ENCODE results near the gene CLIC3. TPM values are rescaled to one million over a fixed set of nuclear protein-coding genes. Genes with fewer than 3 reads are reported as not detected.

Gene CLIC3
- total RNA-seq, 1 experiment from 2014 or later: not detected

- POLR2A ChIA-PET (ENCODE audit: low non-redundant PET): no interaction called here
These were observed 24.6 kb upstream of the CLIC3 start for GRCh38 chr9:137020771-137021567.

GRCh38 chr9:137019891-137020683 is 23.7 kb upstream of the CLIC3 start:
- Histone ChIP-seq H3K36me3 (ENCODE audit: insufficient read depth, low read length, poor library complexity, severe bottlenecking) (peaks cover 4% of the 10 kb centered on the region), H3K27me3 (replicated peaks; ENCODE audit: insufficient read depth, low read depth, low read length, poor library complexity) (no peaks in the 10 kb centered on the region), H3K4me3 (ENCODE audit: low read depth, low read length, poor library complexity, severe bottlenecking) (no peak overlapping the region), H3K4me1 (ENCODE audit: insufficient read depth, low read length, poor library complexity, severe bottlenecking) (no peaks in the 10 kb centered on the region), H3K27ac (ENCODE audit: low read depth, low read length, poor library complexity, severe bottlenecking) (no peak overlapping the region), H3K9me3 (ENCODE audit: low read depth, low read length, poor library complexity, severe bottlenecking) (no peaks in the 10 kb centered on the region)
- BruUV-seq (replicated peaks): no TSS peak
- no peak for DNase-seq (ENCODE audit: low spot score)
- POLR2A ChIA-PET (ENCODE audit: low non-redundant PET): interaction anchor here (0.6 kb wide), 1 partner anchor 124 kb away, joined by 3 read pairs; no protein-coding TSS in a partner anchor
- CTCF ChIA-PET: interaction anchor here (1.0 kb wide), 1 partner anchor 15 kb away, joined by 3 read pairs; no protein-coding TSS in a partner anchor
- no peak for TF ChIP-seq CTCF (conservative IDR thresholded peaks at IDR 0.05; ENCODE audit: low read depth, low read length)
- TF ChIP-seq EZH2 (IDR thresholded peaks at IDR 0.05; ENCODE audit: borderline replicate concordance, low read depth, low read length, poor library complexity, severe bottlenecking): no peak
- intact Hi-C loops (cut with micrococcal nuclease; ENCODE audit: unreplicated experiment): no loop called here

More at GRCh38 chr9:137020771-137021567, 24.6 kb upstream of the CLIC3 start:
- CTCF ChIA-PET: interaction anchor here (0.5 to 1.0 kb wide), 2 partner anchors 14 to 43 kb away, joined by 3 read pairs; no protein-coding TSS in a partner anchor
- BruUV-seq (replicated peaks): no TSS peak
- H3K4me1 ChIP-seq (ENCODE audit: insufficient read depth, low read length, poor library complexity, severe bottlenecking): no peaks in the 10 kb centered on the region
- intact Hi-C loops (cut with micrococcal nuclease; ENCODE audit: unreplicated experiment): no loop called here
- no peak for DNase-seq (ENCODE audit: low spot score)
- H3K9me3 ChIP-seq (ENCODE audit: low read depth, low read length, poor library complexity, severe bottlenecking): no peaks in the 10 kb centered on the region
- H3K36me3 ChIP-seq (ENCODE audit: insufficient read depth, low read length, poor library complexity, severe bottlenecking): peaks cover 4% of the 10 kb centered on the region
- no peak overlapping the region for H3K4me3 ChIP-seq (ENCODE audit: low read depth, low read length, poor library complexity, severe bottlenecking)
- no peaks in the 10 kb centered on the region for H3K27me3 ChIP-seq (replicated peaks; ENCODE audit: insufficient read depth, low read depth, low read length, poor library complexity)
- TF ChIP-seq CTCF (conservative IDR thresholded peaks at IDR 0.05; ENCODE audit: low read depth, low read length) (no peak), EZH2 (IDR thresholded peaks at IDR 0.05; ENCODE audit: borderline replicate concordance, low read depth, low read length, poor library complexity, severe bottlenecking) (no peak)
- no peak overlapping the region for H3K27ac ChIP-seq (ENCODE audit: low read depth, low read length, poor library complexity, severe bottlenecking)

- Histone ChIP-seq H3K36me3 (ENCODE audit: insufficient read depth, low read length, poor library complexity, severe bottlenecking) (peaks cover 4% of the 10 kb centered on the region), H3K9me3 (ENCODE audit: low read depth, low read length, poor library complexity, severe bottlenecking) (no peaks in the 10 kb centered on the region), H3K4me1 (ENCODE audit: insufficient read depth, low read length, poor library complexity, severe bottlenecking) (no peaks in the 10 kb centered on the region), H3K27ac (ENCODE audit: low read depth, low read length, poor library complexity, severe bottlenecking) (no peak overlapping the region), H3K27me3 (replicated peaks; ENCODE audit: insufficient read depth, low read depth, low read length, poor library complexity) (no peaks in the 10 kb centered on the region), H3K4me3 (ENCODE audit: low read depth, low read length, poor library complexity, severe bottlenecking) (no peak overlapping the region)
- no peak for DNase-seq (ENCODE audit: low spot score)
- no peak for TF ChIP-seq EZH2 (IDR thresholded peaks at IDR 0.05; ENCODE audit: borderline replicate concordance, low read depth, low read length, poor library complexity, severe bottlenecking)
- TF ChIP-seq CTCF (conservative IDR thresholded peaks at IDR 0.05; ENCODE audit: low read depth, low read length): no peak
- ChIA-PET POLR2A (ENCODE audit: low non-redundant PET) (no interaction called here), CTCF (interaction anchor here (0.6 kb wide), 1 partner anchor 16 kb away, joined by 3 read pairs; no protein-coding TSS in a partner anchor)
- intact Hi-C loops (cut with micrococcal nuclease; ENCODE audit: unreplicated experiment): no loop called here
- BruUV-seq (replicated peaks): no TSS peak
These were observed 22.6 kb upstream of the CLIC3 start for GRCh38 chr9:137018761-137019559.

All from A673 (cell line).